ENCODE results near the gene MAGOHB.

GRCh38 chr12:10584415-10584814, 29.0 kb downstream of the MAGOHB start:
- no peak for TF ChIP-seq CTCF (conservative IDR thresholded peaks at IDR 0.05; ENCODE audit: low read depth, low read length)
- no peak for TF ChIP-seq EZH2 (IDR thresholded peaks at IDR 0.05; ENCODE audit: borderline replicate concordance, low read depth, low read length, poor library complexity, severe bottlenecking)
